ENCODE measurements around the gene CDKN2B-AS1. TPM values are rescaled to one million over a fixed set of nuclear protein-coding genes. Genes with fewer than 3 reads are reported as not detected.
"Not testable (repeated sequence)": the region's sequence is repeated elsewhere in the genome, so short reads cannot be mapped to it uniquely, and the experiment has no call there.

CDKN2B-AS1 gene
- total and polyA plus RNA-seq, 10 donors = 0.90 to 6.6 (median 2.5) TPM

- DNase-seq = no peak
- Histone ChIP-seq H3K36me3 (no peaks in the 10 kb centered on the region), H3K27ac (no peak overlapping the region), H3K4me3 (no peak overlapping the region), H3K9me3 (no peaks in the 10 kb centered on the region), H3K4me1 (peaks cover 0 to 33% (median 15%) of the 10 kb centered on the region in 6 donors), H3K27me3 (replicated peaks in 1 of 7) (no peaks in the 10 kb centered on the region)
- TF ChIP-seq POLR2A (IDR thresholded peaks at IDR 0.05) = no peak
- TF ChIP-seq, protein P1, sequence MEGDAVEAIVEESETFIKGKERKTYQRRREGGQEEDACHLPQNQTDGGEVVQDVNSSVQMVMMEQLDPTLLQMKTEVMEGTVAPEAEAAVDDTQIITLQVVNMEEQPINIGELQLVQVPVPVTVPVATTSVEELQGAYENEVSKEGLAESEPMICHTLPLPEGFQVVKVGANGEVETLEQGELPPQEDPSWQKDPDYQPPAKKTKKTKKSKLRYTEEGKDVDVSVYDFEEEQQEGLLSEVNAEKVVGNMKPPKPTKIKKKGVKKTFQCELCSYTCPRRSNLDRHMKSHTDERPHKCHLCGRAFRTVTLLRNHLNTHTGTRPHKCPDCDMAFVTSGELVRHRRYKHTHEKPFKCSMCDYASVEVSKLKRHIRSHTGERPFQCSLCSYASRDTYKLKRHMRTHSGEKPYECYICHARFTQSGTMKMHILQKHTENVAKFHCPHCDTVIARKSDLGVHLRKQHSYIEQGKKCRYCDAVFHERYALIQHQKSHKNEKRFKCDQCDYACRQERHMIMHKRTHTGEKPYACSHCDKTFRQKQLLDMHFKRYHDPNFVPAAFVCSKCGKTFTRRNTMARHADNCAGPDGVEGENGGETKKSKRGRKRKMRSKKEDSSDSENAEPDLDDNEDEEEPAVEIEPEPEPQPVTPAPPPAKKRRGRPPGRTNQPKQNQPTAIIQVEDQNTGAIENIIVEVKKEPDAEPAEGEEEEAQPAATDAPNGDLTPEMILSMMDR (IDR thresholded peaks at IDR 0.05 in 8 of 11, conservative IDR thresholded peaks at IDR 0.05 in 3 of 11) = no peak
- TF ChIP-seq POLR2AphosphoS5 (IDR thresholded peaks at IDR 0.05) = no peak
- intact Hi-C loops (cut with DNase I; ENCODE audit: low total_unique reads) = no loop called here
Observed at GRCh38 chr9:22055090-22055489, 60.5 kb downstream of the CDKN2B-AS1 start.

GRCh38 chr9:22056402-22056801, 61.8 kb downstream of the CDKN2B-AS1 start:
- Histone ChIP-seq H3K27me3 (replicated peaks in 1 of 7) (no peaks in the 10 kb centered on the region), H3K4me1 (peaks cover 0 to 20% (median 5%) of the 10 kb centered on the region in 6 donors), H3K36me3 (no peaks in the 10 kb centered on the region), H3K27ac (no peak overlapping the region), H3K9me3 (no peaks in the 10 kb centered on the region), H3K4me3 (no peak overlapping the region)
- intact Hi-C loops (cut with DNase I; ENCODE audit: low total_unique reads) = no loop called here
- TF ChIP-seq, protein P1 (IDR thresholded peaks at IDR 0.05 in 8 of 11, conservative IDR thresholded peaks at IDR 0.05 in 3 of 11) = no peak
- TF ChIP-seq POLR2AphosphoS5 (IDR thresholded peaks at IDR 0.05) = no peak
- TF ChIP-seq POLR2A (IDR thresholded peaks at IDR 0.05) = no peak
- WGBS, 5 donors = 55 to 67% (median 62%) methylated on average over 3 of the region's 3 CpGs
- no peak for DNase-seq

- H3K27me3 ChIP-seq (replicated peaks in 1 of 7); DNase-seq; H3K4me3 ChIP-seq; H3K4me1 ChIP-seq; H3K9me3 ChIP-seq; H3K36me3 ChIP-seq; H3K27ac ChIP-seq; intact Hi-C loops (cut with DNase I; ENCODE audit: low total_unique reads): not testable (repeated sequence)
- 93 to 98% (median 96%) methylated on average over 6 of the region's 6 CpGs for WGBS, 5 donors
Observed at GRCh38 chr9:22057972-22058371, 63.4 kb downstream of the CDKN2B-AS1 start.

DNA sequence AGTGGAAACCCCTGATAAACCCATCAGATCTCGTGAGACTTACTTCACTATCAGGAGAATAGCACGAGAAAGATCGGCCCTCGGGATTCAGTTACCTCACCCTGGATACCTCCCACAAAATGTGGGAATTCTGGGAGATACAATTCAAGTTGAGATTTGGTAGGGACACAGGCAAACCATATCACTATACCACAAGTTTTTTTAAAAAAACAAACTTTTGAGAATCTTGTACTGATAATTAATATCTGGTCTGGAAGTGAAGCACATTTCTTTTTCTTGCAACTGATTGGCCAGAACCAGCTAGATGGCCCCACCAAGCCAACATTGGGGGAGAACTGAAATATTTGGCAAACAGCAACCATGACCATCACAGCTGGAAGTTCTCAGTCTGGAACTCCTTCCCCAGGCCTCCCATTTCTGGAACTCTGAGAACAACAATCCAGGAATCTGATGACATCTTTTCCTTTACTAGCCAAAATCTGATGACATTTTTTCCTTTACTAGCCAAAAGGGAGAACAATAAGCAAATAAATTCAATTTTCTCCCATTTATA, 66.3 kb downstream of the CDKN2B-AS1 start:
- H3K36me3 ChIP-seq = no peaks in the 10 kb centered on the region
- intact Hi-C loops (cut with DNase I; ENCODE audit: low total_unique reads) = no loop called here
- H3K9me3 ChIP-seq = no peaks in the 10 kb centered on the region
- no peaks in the 10 kb centered on the region for H3K27me3 ChIP-seq (replicated peaks in 1 of 7)
- H3K4me3 ChIP-seq = no peak overlapping the region
- DNase-seq = no peak
- no peak overlapping the region for H3K27ac ChIP-seq
- TF ChIP-seq, protein P1 (IDR thresholded peaks at IDR 0.05 in 8 of 11, conservative IDR thresholded peaks at IDR 0.05 in 3 of 11) = no peak
- TF ChIP-seq POLR2A (IDR thresholded peaks at IDR 0.05) = no peak
- no peak for TF ChIP-seq POLR2AphosphoS5 (IDR thresholded peaks at IDR 0.05)
- H3K4me1 ChIP-seq = no peaks in the 10 kb centered on the region
- WGBS, 5 donors = 77 to 90% (median 86%) methylated on average over 4 of the region's 4 CpGs

- Histone ChIP-seq H3K27ac (no peak overlapping the region), H3K9me3 (no peaks in the 10 kb centered on the region), H3K36me3 (no peaks in the 10 kb centered on the region), H3K4me1 (no peaks in the 10 kb centered on the region), H3K27me3 (replicated peaks in 1 of 7) (no peaks in the 10 kb centered on the region), H3K4me3 (no peak overlapping the region)
- TF ChIP-seq POLR2A (IDR thresholded peaks at IDR 0.05) (no peak), POLR2AphosphoS5 (IDR thresholded peaks at IDR 0.05) (no peak)
- TF ChIP-seq, protein P1 (IDR thresholded peaks at IDR 0.05 in 8 of 11, conservative IDR thresholded peaks at IDR 0.05 in 3 of 11) = no peak
- DNase-seq = no peak
- intact Hi-C loops (cut with DNase I; ENCODE audit: low total_unique reads) = no loop called here
- WGBS, 5 donors = 83 to 95% (median 85%) methylated on average over 2 of the region's 2 CpGs
Observed at GRCh38 chr9:22064957-22065356, 70.4 kb downstream of the CDKN2B-AS1 start.
